HG03196 (cell line): Measurements from ENCODE around the gene RTN4.

ENCODE experiments used
- ATAC-seq: cut with Tn5 transposase; IDR thresholded peaks from one replicate; pipeline ENCODE4 v1.9.1; 2021; ENCODE audit not compliant: unreplicated experiment

Gene RTN4

GRCh38 chr2:55045780-55046179 lies 4.5 kb downstream of the RTN4 start:
- ATAC-seq: no peak

- no peak for ATAC-seq
These were observed 6.4 kb downstream of the RTN4 start for GRCh38 chr2:55043841-55044240.

- no peak for ATAC-seq
These were observed 11.8 kb downstream of the RTN4 start for GRCh38 chr2:55038428-55038827.

- no peak for ATAC-seq
These were observed 14.5 kb downstream of the RTN4 start for GRCh38 chr2:55035716-55036115.

GRCh38 chr2:55033921-55034320 lies 16.3 kb downstream of the RTN4 start:
- ATAC-seq: no peak

- ATAC-seq: peak; percentile 83
These were observed 17.0 kb downstream of the RTN4 start for GRCh38 chr2:55033076-55033742.

- no peak for ATAC-seq
These were observed 18.7 kb downstream of the RTN4 start for GRCh38 chr2:55031505-55031904.

- no peak for ATAC-seq
These were observed 19.5 kb downstream of the RTN4 start for GRCh38 chr2:55030766-55031165.

- ATAC-seq: no peak
These were observed 21.2 kb downstream of the RTN4 start for GRCh38 chr2:55029098-55029497.

- no peak for ATAC-seq
These were observed 23.0 kb downstream of the RTN4 start for GRCh38 chr2:55027226-55027625.

- ATAC-seq: no peak
These were observed 24.0 kb downstream of the RTN4 start for GRCh38 chr2:55026202-55026601.

GRCh38 chr2:55025627-55026026 lies 24.6 kb downstream of the RTN4 start:
- peak; percentile 33 for ATAC-seq

GRCh38 chr2:55025082-55025481 lies 25.2 kb downstream of the RTN4 start:
- ATAC-seq: peak; percentile 40

GRCh38 chr2:55022476-55022875 lies 27.8 kb downstream of the RTN4 start:
- ATAC-seq: no peak

- no peak for ATAC-seq
These were observed 30.6 kb downstream of the RTN4 start for GRCh38 chr2:55019526-55020258.

GRCh38 chr2:55018619-55019018 lies 31.6 kb downstream of the RTN4 start:
- ATAC-seq: no peak

GRCh38 chr2:55017880-55018279 lies 32.4 kb downstream of the RTN4 start:
- ATAC-seq: no peak

- ATAC-seq: no peak
These were observed 32.8 kb downstream of the RTN4 start for GRCh38 chr2:55017428-55017827.

- no peak for ATAC-seq
These were observed 35.0 kb downstream of the RTN4 start for GRCh38 chr2:55014962-55015939.

GRCh38 chr2:55013936-55014335 lies 36.3 kb downstream of the RTN4 start:
- no peak for ATAC-seq

- no peak for ATAC-seq
These were observed 37.4 kb downstream of the RTN4 start for GRCh38 chr2:55012672-55013484.
